GM19467 (cell line): ENCODE results near the gene S100A7A.

Source experiments
- ATAC-seq: cut with Tn5 transposase; IDR thresholded peaks from one replicate; pipeline ENCODE4 v1.9.1; 2021; ENCODE audit warnings: mild to moderate bottlenecking, moderate library complexity; ENCODE audit not compliant: unreplicated experiment

The S100A7A gene

DNA sequence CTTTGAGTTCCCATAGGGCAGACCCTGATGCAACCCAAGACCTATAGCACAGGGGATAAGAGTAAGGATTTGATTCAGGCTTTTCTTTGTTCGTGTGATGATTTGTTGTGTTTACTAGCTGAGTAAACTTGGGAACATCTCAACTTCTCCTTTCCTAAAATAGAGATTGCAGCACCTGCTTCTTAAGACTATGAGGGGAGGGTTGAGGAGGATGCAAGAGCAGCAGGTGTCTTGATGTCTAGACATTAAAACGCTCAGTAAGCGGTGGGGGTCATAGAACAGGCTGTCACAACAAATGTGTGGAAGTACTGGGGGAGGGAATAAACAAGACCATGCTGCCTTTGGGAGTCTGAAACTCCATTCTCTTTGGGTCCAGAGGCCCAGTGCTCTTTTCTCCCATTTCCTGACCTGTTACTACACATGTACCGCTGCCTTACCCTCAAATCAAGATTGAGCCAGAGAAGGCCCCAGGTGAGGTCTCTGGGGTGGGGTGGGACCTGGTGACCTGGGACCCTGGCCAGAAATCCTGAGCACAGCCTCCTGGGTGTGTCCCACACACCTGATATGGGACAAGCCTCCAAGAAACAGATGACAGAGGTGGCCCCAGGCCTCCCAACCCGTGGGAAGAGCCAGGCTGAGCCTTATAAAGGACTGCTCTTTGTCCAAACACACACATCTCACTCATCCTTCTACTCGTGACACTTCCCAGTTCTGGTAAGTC lies at the start of gene S100A7A:
Gene S100A7A, plus strand, starts transcription at position 671 of the 721 bp plus-strand sequence. CDS start 1,563 bp downstream, outside the sequence.
- no peak for ATAC-seq

DNA sequence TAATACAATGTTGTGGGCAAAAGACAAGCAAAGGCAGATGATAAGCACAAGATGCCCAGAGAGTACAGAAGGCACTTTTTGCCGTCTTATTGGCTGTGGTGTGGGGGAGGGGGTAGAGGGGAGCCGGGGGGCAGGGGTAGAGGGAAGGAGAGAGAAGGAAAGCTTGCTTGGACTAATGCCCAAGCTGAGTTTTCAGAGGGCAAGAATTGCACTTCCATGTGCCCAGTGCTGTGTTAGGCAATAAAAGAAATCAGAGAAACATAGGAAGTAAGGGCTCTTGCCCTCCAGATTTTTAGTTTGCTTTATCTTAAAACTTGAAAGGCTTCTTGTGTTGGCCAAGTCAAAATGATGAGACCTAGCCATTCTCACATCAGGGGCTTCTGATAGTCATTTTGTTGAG lies 49.2 kb upstream of the S100A7A start:
- no peak for ATAC-seq

DNA sequence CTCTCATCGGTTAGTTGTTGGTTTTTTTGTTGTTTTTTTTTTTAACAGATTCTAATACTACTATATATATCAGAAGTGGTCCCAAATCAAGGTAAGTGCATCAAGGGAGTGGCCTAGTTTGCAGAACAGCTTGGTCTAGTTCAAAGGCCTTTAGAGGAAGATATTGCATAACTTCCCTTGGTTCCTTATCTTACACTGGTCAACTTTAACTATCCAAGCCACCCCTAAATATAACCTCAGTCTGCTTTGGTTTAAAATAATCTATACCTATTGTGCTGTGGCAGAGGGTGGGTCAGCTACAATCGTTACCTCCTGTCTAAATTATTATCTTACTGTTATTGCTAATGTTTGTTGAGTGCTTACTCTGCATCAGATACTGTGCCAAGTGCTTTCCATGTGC lies 47.8 kb upstream of the S100A7A start:
- ATAC-seq: no peak

DNA sequence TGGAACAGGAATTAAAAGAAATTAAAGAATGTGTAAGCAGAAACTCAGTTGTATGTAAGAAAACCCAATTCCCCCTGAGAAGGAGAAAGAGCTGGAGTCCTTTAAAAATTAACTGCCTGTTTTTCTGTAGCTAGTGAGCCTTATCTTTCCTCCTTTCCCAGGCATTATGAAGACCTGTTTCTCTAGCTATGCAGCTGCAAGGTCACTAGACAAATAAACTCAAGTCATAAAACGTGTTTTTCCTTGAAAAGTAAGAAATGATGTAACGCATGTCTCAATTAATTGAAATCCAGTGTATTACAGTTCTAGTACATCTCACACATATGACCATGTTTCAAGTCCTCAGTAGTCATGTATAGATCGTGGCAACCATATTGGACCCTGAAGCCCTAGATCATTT lies 46.2 kb upstream of the S100A7A start:
- ATAC-seq: no peak

DNA sequence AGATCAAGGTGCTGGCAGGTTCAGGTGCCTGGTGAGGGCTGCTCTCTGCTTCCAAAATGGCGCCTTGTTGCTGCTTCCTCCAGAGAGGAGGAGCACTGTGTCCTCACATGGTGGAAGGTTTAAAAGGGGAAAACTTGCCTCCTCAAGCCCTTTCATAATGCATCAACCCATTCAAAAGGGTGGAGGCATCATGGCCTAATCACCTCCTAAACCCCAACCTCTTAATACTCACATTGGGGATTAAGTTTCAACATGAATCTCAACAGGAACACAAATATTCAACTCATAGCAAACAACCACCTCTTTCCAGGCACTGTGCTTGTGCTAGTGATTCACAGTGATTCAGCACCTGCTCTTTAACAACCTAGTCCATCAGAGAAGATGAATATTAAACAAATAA lies 45.1 kb upstream of the S100A7A start:
- no peak for ATAC-seq

DNA sequence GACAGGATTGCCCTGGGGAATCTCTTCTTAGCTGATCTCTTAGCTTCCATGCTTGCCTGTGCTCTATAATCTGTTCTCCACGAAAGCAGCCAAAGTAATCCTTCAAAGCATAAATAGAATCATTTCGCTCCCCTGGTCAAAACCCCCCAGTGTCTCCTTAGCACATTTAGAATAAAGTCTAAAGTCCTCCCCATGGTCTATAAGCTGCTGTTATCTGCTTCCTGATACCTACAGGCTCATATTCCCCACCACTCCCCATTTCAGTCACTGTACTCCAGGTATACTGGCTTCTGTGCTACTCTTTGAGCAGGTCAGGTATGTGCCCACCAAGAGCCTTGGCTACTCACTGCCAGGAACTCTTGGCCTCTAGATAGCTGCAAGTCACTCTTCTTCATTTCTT lies 43.7 kb upstream of the S100A7A start:
- no peak for ATAC-seq

DNA sequence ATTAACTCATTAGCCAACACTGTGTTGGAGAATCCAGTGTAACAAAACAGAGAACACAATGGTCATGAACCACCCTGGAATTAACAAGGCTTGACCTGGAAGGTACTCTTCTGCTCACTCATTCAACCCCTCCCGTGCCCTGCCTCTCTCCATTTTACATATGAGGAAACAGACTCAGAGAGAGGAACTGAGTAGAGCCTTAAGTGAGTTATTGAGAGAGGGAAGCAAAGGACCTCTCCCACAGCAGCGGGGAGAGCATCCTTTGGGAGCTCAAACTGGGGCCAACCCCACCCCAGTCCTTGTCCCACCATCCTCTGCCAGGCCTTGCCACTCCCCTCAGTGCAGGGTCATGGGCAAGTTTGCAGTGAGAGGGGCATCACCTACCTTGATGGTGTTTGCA lies 42.2 kb upstream of the S100A7A start:
- ATAC-seq: no peak

DNA sequence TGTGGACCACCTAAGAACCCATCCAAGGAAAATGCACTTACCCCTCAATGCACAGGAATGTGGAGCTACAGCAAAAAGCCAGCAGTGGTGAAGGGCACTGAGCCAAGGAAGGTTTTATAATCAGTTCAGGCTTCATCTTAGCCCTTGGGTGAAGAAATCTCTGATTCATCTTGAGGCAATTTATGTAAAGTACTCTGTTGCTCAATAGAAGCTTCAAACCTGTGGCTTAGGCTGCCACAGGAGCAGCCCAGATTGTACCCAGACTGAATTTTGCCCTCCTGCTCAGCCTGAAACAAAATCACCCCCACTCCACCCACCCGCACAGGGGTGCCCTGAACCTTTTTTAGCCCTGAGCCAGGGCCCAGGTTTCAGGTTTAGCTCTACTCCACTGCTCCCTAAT lies 40.8 kb upstream of the S100A7A start, which contains the start of gene S100A12:
Gene S100A12, minus strand, starts transcription at position 111 of the 400 bp plus-strand sequence. CDS start 1,029 bp downstream, outside the sequence.
- no peak for ATAC-seq

DNA sequence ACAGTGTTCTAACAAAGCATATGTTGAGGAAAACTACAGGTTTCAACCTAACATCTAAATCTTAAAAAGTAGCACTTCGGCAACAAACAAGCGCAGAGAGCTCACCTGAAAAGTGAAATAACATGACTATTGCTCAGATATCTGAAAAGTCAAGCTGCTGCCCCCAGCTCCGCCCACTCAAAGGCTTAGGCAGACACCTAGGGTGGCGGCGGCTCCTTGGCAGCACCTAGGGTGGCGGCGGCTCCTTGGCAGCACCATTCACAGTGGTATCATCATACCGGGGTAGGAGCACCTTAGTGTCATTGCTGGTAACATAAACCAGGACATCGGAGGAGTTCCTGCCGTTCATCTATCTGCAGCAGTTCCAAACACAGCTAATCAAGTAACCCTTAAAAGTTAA lies 36.7 kb upstream of the S100A7A start:
- no peak for ATAC-seq

DNA sequence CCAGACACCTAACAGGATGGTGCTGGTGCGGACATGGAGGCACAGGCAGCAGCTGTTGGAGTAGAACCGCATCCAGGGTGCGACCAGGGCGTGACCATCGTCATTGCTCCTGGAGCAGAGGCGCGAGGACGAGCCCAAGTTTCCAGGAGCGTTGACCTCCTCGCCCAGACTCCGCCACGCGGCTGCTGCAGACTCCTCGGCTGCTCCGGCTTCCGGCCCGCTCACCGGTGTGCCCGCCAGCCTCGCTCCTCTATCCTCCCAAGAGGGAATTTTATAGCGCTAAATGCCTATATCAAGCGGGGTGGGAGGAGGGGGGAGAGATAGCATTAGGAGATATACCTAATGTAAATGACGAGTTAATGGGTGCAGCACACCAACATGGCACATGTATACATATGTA lies 35.6 kb upstream of the S100A7A start:
- ATAC-seq: no peak

DNA sequence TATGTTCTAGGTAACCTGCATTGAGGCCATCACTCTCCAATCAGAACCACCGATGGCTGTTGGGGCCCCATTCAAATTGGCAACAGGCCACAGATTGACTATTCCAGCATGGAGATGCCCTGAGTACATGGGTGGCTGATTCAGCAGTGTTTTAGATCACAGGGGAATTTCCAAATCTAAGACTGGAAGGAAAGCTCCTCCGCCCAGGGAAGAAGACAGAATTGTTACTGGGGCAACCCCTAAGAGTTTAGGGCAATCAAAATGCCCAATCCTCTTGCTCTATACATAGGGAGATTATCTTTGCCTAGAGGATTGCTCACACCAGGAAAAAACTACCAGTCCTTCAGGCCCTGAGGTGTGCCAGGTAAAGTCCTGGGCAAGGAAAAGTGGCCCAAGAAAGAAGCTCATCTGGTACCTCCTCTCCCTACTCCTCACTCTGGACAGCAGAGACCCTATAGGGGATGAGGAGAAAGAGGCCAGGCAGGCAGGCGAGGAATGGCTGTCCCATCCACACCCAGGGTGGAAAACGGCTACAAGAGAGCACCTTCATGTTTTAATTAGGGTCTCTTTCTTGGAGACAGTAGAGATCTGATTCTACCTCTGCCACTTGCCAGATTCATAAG lies 31.3 kb upstream of the S100A7A start:
- no peak for ATAC-seq

DNA sequence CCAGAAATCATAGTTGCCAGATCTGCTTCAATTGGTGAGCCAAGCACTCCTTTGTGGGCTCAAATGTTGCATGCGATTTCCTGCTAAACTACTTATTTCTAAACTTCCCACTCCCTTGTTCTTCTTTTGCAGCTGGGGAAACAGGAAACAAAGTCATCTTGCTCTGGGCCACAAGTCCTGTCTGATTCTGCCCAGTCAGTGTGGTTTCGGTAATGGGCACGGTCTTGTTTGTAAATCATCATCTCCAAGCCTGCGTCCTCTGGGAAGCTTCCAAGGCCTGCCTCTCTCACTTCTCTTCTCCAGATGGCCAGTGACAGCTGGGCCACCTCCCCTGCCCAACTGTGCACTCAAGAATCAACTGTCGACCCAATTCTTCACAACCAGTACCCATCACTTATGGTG lies 29.8 kb upstream of the S100A7A start:
- ATAC-seq: no peak

DNA sequence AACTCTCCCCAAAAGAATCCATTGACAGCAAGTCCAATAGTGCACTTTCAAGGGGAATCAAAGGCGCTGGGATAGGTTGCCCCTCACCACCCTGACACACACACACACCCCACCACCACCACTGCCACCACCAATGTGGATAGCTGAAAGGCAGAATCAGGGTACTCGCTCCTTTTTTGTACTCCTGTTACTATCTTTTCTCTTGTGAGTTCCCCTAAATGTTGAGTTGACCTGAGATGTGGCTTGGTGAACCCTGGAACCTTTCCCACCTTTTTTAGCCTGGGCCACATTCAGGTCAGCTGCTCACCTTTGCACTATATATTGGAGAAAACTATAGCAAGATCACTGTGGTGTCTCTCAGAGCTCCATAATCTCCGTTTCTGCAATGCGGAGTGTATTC lies 29.3 kb upstream of the S100A7A start:
- no peak for ATAC-seq

DNA sequence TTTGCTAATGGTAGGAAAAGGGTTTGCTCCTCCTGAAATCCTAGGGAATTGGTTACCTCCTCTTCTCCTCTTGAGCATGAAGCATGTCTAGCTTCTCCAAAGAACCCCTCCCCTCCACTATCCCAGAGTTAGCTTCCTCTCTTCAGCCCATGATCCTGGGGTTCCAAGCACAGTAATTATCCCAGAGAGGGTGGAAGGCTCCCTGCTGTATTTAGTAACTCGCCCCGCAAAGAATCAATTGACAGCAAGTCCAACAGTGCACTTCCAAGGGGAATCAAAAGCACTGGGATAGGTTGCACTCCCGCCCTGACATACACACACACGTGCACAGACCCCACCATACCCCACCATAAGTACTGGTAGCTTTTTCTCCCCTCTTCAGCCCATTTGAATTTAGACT lies 28.5 kb upstream of the S100A7A start:
- ATAC-seq: no peak

DNA sequence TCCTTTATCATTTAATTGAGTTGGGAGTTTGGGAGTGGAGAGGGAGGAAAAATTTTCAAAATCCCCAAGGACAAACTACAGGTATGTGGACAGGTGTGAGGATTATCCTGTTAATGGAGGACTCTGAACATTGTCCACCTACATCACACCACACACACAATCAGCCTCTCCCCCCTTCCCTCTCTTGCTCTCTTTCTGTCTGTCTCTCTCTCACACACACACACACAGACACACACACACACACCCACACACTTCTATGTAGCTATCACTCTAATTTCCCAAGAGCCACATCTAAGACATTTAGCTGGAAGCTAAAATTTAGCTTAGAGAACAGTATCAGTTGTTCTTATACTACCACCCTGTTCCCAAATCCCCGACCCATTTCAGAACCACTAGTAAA lies 26.9 kb upstream of the S100A7A start:
- ATAC-seq: no peak

DNA sequence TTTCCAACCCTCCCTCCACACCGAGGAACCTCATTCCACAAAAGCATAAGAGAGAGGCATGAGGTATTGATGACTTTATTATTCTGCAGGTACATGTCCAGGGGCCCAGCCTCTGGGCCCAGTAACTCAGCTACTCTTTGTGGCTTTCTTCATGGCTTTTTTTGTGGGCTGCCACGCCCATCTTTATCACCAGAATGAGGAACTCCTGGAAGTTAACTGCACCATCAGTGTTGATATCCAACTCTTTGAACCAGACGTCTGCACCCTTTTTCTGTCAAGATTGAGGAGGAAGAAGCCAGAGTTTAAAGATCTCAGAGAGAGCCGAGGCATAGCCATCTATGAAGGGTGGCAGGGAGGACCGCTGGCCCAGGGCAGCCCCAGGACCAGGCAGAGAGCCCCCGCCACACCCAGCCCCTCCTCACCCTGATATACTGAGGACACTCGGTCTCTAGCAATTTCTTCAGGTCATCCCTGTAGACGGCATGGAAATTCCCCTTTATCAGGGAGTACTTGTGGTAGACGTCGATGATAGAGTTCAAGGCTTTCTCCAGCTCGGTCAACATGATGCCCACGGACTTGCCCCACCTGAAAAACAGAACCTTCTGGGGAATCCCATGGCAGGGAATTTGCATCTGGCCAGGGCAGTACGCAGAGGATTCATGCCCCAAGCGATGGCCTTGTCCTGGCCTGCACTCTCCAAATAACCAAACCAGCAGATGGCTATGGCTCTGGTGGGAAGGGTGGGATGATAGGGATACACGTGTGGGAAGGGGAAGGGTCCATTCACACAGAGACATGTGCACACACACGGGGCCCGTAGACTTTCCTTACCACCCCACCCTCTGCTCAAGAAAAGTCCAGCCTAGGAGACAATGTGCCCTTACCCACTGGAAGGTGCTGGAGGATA lies 26.1 kb upstream of the S100A7A start:
- ATAC-seq: no peak

DNA sequence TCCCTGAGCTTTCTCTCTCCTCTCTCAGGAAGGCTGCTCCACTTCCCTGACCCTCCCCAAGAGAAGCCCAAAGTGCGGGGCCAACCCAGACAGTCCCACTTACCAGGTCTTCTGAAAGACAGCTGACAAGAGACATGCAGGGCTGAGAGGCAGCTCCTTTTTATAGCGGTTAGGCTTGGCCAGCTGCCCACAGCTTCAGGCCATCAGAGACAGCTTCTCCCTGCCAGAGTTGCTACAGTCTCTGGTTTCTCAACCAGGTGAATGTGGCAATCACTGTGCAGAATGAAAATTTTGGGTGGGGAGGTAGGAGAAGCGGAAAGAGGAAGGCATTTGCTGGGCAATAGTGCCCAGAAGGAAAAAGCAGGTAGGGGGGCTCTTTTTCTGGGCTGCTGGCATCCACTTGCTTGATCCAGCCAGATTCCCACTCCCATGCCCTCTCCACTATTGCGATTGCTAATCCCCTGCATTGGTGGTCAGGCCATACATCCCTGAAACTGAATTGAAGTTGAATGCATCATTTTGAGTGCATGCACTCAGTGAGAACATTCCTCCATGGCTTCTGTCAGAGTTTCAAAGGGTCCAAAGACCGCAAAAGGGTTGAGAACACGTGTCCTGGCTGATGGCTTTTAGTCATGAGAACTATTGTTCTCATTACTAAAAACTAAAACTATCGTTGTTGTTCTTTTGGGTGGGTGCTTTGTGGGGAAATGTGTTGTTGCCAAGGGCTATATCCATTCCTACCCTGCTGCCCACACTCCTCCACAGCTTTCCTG lies 25.2 kb upstream of the S100A7A start, which contains the start of gene S100A8:
Gene S100A8, minus strand, starts transcription at position 136 of the 773 bp plus-strand sequence. CDS start 538 bp downstream, outside the sequence.
- no peak for ATAC-seq

DNA sequence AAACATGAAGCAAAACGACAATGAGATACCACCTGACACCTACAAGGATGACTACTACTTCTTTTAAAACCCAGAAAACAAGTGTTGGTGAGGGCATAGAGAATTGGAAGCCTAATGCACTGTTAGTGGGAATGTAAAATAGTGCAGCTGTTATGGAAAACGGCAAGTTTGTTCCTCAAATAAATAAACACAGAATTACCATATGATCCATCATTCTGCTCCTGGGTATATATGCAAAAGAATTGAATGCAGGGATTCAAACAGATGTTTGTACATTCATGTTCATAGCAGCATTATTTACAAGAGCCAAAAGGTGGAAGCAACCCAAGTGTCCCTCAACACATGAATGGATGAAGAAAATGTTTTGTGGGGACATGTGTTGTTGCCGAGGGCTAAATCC lies 24.1 kb upstream of the S100A7A start:
- no peak for ATAC-seq

DNA sequence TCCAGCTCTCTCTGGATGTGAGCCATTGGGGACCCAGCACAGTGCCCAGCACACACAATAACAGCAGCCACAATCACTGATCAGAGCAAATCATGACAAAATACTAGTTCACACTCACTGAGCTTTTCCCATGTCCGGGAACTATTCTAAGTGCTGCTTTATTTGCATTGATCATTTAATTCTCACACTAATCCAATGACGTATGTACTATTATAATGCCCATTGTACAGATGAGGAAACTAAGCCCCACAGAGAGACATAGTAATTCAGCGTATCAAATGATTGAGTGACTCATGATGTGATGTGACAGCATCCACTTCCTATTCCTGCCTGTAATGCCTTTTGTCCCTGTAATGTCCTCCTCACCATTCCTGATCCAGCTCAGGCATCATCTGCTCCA lies 23.5 kb upstream of the S100A7A start:
- no peak for ATAC-seq

DNA sequence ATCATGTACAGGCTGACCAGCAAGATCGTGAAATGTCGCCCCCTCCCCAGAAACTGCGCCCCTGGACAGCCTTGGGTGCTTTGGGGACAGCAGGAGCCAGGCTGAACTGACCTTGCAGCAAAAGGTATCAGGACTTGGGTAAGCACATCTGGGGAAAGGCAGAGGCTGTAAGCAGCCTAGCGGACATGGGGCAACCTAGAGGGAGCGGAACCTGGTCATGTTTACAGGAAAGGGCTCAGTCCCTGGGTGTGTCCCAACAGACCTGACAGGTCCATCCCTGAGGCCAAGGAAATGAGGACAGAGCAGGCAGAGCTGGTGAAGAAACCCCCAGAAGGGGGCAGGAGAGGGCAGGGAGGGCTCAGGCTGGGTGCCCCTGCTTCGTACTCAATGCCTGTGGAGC lies 22.4 kb upstream of the S100A7A start:
- ATAC-seq: no peak

DNA sequence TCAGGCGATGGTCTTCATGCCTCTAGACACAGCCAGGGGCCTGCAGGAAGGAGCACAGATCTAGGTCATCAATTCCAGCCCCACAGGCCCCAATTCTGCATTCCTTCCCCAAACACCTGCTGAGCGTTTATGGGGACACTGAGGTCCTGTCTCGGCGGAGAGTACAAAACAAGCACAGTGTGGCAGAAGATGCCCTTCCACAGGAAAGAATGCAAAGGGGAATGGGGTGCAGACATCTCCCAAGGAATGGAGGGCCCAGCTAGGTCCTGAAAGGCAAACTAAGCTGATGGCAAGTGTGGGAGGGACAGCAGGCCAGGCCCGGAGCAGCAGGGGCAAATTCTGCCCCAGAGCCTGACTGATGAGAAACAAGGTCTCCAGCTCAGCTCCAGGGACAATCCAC lies 21.9 kb upstream of the S100A7A start:
- no peak for ATAC-seq
